ENCODE data around the gene SMPDL3B. TPM values are rescaled to one million over a fixed set of nuclear protein-coding genes. Genes with fewer than 3 reads are reported as not detected.

Gene SMPDL3B
- total and polyA plus RNA-seq, 2 of the 4 experiments (the other 2 are of a cell fraction) = not detected

- Histone ChIP-seq H3K9me1 (ENCODE audit: insufficient read depth, low read length) (peaks cover 22% of the 10 kb centered on the region), H4K5ac (ENCODE audit: low read depth, low read length) (no peak overlapping the region), H2AK5ac (ENCODE audit: low read depth, low read length) (no peak overlapping the region), H3K56ac (ENCODE audit: extremely low read depth, insufficient read depth, low read length) (no peak overlapping the region), H2AFZ (replicated peaks; ENCODE audit: low read length, poor library complexity) (no peak overlapping the region), H3K9ac (ENCODE audit: low read depth, low read length) (no peak overlapping the region), H3K4ac (ENCODE audit: low read depth, low read length) (no peak overlapping the region), H2BK120ac (ENCODE audit: low read depth, low read length) (no peak overlapping the region), H3K9me3 (ENCODE audit: control insufficient read depth, insufficient read depth, low read length) (no peaks in the 10 kb centered on the region), H3K23ac (ENCODE audit: low read depth, low read length) (no peak overlapping the region), H3K18ac (ENCODE audit: low read depth, low read length) (no peak overlapping the region), H3K14ac (replicated peaks; ENCODE audit: low read depth, low read length) (no peak overlapping the region), H2BK5ac (ENCODE audit: low read depth, low read length, poor library complexity, severe bottlenecking) (no peak overlapping the region), H4K20me1 (ENCODE audit: insufficient read depth, low read length) (no peaks in the 10 kb centered on the region), H4K91ac (ENCODE audit: insufficient read depth, low read depth, low read length) (no peak overlapping the region), H2BK15ac (ENCODE audit: low read depth, low read length) (no peak overlapping the region), H2BK20ac (ENCODE audit: low read depth, low read length) (no peak overlapping the region), H3K79me1 (ENCODE audit: low read depth in 1 of 2, low read length in 2 of 2) (peaks cover 4 to 29% of the 10 kb centered on the region in 2 experiments; a peak in 3 of 4 replicates), H3K27ac (ENCODE audit: insufficient read depth, low read length) (no peak overlapping the region), H3K36me3 (ENCODE audit: control insufficient read depth, insufficient read depth, low read length) (peaks cover 15% of the 10 kb centered on the region), H3K27me3 (ENCODE audit: control insufficient read depth, insufficient read depth, low read length) (no peaks in the 10 kb centered on the region), H4K8ac (ENCODE audit: low read depth in 2 of 2, low read length in 2 of 2) (no peak overlapping the region; a peak in 1 of 4 replicates), H3K4me3 (ENCODE audit: insufficient read depth, low read depth, low read length) (no peak overlapping the region), H3K4me1 (ENCODE audit: control insufficient read depth, insufficient read depth, low read length) (peaks cover 17% of the 10 kb centered on the region), H3K4me2 (ENCODE audit: low read depth, low read length) (no peak overlapping the region), H2AK9ac (replicated peaks; ENCODE audit: low read depth, low read length, poor library complexity) (no peak overlapping the region)
- intact Hi-C loops (cut with micrococcal nuclease) = no loop called here
- dilution Hi-C loops (cut with HindIII; ENCODE audit: low sequenced_read_pairs, unreplicated experiment) = no loop called here
- in situ Hi-C loops (cut with MboI; ENCODE audit: low sequenced_read_pairs) = no loop called here
- ATAC-seq (ENCODE audit: low read depth) (no peak), DNase-seq (no peak)
- TF ChIP-seq CHD1 (IDR thresholded peaks at IDR 0.05; ENCODE audit: low read depth, low read length) (no peak), SMC3 (IDR thresholded peaks at IDR 0.05; ENCODE audit: low read depth, low read length) (no peak), MAFK (IDR thresholded peaks at IDR 0.05; ENCODE audit: low read depth, low read length) (no peak), MAZ (IDR thresholded peaks at IDR 0.05; ENCODE audit: borderline replicate concordance, low read depth, low read length) (no peak), USF2 (IDR thresholded peaks at IDR 0.05; ENCODE audit: low read depth, low read length) (no peak)
- CTCF ChIA-PET = interaction anchor here (0.6 kb wide), 1 partner anchor 245 kb away, joined by 4 read pairs; no protein-coding TSS in a partner anchor
- POLR2A ChIA-PET (ENCODE audit: unreplicated experiment) = interaction anchor here (0.6 to 1.4 kb wide), 2 partner anchors 12 to 155 kb away, joined by 4 to 6 read pairs; partner anchors contain the start of gene XKR8
- no TSS peak for BruUV-seq (replicated peaks)
These were observed 36.9 kb downstream of the SMPDL3B start for GRCh38 chr1:27971674-27972073.

Data from IMR-90 (cell line).